A549 treated with RU486 at 1 μM for 4 hours (cell line): Measurements from ENCODE around the gene AGPAT4. TPM values are rescaled to one million over a fixed set of nuclear protein-coding genes. Genes with fewer than 3 reads are reported as not detected.

Experiments
- total RNA-seq: library from RNA; stranded (reverse); fragments of 200-300 nt; extraction: Qiagen RNA extraction; gene quantifications from 5 replicates; pipeline ENCODE4 v1.2.3, GENCODE V29; 2022; ENCODE audit warnings: low read depth

AGPAT4 gene
- 2.5 to 5.5 TPM (median 3.9 TPM) in 5 replicates for total RNA-seq

GRCh38 chr6:161273752-161274487 is at the start of gene AGPAT4:
TSS of gene AGPAT4 (minus strand) at chr6:161274061. CDS start at chr6:161232213, 41,848 bp downstream.

